GM19035 (cell line): ENCODE data around the gene GPC3.

Source experiments
- ATAC-seq: cut with Tn5 transposase; IDR thresholded peaks from one replicate; pipeline ENCODE4 v1.9.1; 2021; ENCODE audit not compliant: unreplicated experiment

The GPC3 gene

GRCh38 chrX:133933316-133933715 is 52.1 kb downstream of the GPC3 start:
- ATAC-seq = no peak

DNA sequence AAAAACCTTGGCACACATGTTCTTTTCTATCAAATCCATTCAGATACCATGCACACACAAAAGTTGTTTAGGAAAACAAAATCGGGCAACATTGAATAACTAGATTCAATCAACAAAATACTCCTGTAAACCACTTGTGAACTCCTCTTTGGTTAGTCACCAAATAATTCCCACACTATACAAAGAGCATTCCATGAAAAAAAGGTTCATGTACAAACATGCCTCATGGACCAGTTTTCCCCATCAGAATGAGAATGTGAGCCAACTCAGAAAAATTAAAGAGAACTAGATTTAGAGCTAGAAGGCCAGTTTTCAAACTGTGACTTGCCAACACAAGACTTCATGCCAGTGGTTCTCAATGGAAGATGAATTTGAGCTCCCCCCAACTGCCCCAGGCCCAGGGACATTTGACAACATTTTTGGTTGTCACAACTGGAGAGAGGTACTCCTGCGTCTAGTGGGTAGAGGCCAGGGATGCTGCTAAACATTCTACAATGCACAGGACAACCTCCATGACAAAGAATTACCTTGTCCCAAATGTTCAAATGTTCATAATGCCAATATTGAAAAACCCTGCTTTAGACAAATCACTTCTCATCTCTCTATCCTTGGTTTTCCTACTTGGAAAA is 55.4 kb downstream of the GPC3 start:
- no peak for ATAC-seq

GRCh38 chrX:133928365-133928764 is 57.0 kb downstream of the GPC3 start:
- no peak for ATAC-seq

GRCh38 chrX:133926809-133927208 is 58.6 kb downstream of the GPC3 start:
- ATAC-seq = no peak

DNA sequence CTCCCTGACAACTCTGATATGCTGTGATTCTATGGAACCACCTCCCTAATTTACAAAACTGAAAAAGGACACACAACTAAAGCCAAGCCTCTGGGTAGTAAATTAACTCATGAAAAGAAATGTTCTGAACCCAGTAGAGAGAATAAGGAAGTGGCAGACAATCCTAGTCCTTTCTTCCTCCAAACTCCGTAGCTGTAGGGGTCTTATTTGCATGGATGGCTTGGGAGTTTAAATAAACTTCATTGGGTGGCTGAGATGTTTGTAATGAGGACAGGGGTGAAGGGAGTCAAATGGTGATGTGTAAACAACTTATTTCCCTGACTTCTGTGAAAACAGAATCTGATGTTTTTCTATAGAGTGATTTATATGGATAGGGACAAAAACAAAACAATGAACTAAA is 59.3 kb downstream of the GPC3 start:
- ATAC-seq = no peak

- no peak for ATAC-seq
These were observed 60.8 kb downstream of the GPC3 start for GRCh38 chrX:133924548-133924947.

DNA sequence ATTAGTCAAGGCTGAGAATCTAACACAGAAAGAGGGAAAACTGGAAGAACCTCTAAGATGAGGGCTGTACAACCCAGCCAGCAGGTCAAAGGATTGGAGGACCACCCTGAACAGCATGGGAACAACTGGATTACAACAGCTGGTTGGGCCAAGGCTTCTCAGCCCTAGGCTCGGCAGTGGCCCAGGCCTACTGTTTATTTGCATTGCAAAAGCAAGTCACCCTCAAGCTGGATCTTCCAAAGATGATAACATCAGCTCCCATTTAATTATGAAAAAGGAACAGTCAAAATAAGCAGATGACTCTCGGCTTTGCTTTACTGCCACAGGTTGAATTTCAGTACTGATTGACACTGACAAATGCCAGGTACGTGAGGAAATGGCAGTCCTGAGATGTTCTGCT is 61.8 kb downstream of the GPC3 start:
- ATAC-seq = no peak

DNA sequence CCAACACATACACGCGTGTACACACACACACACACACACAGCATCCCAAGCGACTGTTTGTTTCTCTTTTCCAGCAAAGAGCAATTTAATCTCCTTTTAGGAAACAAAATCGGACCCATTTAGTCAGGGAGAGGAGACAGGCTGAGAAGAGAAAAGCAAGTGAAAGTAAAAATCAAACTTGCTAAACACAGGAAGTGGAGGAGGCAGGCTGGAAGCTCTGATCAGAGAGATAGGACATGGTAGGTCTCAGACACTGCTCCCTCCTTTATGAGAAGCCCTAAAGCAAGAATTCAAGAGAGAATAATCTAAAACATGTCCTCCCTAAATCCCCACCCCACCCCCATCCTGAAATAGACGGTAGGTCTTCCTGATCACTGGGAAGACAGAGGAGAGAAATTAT is 62.3 kb downstream of the GPC3 start:
- ATAC-seq = peak; percentile 70

- ATAC-seq = no peak
These were observed 63.0 kb downstream of the GPC3 start for GRCh38 chrX:133922390-133922771.

DNA sequence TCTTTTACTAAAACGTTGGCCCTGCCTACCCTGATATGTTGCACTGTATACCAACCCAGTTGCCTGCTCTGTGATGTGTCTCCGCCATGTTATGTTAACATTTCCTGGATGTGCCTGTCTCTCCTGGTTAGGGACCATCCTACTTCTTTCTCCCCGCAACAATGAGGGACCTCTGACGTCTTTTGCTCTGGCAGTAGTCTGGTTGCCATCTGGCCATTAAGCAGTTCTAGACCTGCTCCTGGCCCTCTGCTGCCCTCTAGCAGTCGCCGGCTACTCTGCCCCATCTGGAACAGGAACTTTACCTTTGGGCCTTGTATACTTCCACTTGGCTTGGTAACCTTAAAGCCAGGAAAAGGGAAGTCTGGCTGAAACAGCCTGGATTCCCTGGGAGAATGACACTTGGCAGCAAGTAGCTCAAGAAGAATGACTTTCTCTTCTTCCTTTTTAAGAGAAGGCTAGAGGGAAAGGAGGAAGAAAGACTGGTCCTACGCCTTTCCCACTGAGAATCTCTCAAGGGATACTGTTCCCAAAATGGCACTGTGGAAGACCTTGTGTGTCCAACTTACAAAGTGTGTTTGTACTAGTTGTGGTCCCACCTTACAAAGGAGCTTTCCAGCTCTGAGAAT is 63.5 kb downstream of the GPC3 start:
- ATAC-seq = peak; percentile 51

DNA sequence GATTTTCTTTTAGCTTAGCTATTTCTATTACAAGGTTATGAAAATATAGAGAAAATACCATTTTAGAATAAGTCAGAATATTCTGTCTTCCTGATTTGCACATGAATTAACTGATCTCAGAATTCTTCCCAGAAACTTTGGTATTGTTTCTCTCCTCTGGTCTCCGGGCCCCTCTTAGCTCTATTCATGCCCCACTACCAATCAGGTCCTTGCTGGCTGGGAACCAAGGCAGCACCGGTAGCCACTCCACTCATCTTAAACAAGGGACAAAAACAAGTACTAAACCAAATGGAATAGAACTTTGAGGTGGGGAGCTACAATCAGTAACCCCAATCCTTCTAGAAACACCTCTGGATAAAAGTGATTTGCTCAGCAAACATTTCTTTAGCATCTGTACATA is 64.3 kb downstream of the GPC3 start:
- ATAC-seq = no peak

GRCh38 chrX:133918361-133918771 is 67.0 kb downstream of the GPC3 start:
- ATAC-seq = no peak

- ATAC-seq = no peak
These were observed 68.2 kb downstream of the GPC3 start for GRCh38 chrX:133916984-133917722.

DNA sequence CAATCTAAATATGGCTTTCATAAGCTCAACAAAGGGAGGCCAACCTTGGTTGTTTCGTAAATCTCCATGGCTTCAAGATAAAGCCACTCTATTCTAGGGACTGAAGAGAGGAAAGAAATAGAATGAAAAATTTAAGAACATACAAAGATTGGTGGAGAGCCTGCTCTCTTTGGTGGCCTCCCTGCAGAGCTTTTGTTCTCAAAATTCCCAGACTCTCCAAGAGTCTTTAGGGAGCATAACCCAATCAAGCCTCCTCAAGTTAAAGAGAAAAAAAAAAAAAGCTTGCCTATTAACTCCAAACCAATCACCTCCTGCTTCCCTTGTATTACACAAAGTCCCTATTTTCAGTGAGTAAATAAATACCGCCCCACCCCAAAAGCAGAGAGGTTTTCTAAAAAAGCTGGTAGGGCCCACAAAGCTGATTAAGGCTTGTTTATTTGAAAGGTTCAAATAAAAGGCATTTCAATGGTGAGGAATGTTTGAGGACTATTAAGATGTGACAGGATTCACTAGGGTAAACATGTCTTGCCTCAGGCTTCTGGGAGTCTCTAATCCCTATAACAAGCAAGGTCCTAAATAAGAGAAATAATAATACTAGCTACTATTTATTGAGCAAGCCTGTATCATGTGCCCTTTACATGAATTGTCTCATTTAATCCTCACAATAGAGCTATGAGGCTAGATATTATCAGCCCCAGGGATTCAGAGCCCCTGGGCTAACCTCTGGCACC is 71.6 kb downstream of the GPC3 start:
- no peak for ATAC-seq

- no peak for ATAC-seq
These were observed 72.4 kb downstream of the GPC3 start for GRCh38 chrX:133913009-133913408.

DNA sequence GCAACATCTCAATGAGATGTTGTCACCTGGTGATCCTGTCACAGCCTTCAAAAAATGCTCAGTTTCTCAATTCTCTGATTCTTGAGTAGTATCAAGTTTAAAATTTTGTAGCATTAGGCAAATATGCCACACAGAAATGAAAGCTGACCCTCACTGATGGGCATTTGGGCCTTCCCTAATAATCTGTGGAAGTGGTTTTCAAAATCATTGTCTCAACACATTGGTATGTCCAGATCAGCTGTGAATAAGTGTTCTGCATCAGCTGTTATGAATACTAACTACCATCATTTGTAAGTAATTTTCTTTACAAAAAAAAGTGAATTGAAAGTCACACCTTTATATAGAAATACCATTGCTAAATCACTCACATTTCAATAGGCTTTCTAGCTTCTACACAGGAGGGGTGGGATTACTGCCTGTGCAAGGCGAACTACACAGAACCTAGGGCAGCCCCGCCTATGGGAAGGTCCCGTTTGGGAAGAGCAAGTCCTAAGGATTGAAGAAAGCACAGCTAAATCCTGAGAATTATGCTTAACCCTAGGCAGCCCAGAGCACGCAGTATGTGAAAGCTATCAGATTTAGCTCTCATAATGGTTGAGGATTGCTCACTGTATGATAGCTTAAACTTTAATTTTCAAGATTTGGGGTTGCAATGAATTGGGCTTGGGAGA is 73.4 kb downstream of the GPC3 start:
- ATAC-seq = no peak

GRCh38 chrX:133910539-133910938 is 74.9 kb downstream of the GPC3 start:
- ATAC-seq = no peak

GRCh38 chrX:133909888-133910287 is 75.5 kb downstream of the GPC3 start:
- no peak for ATAC-seq

DNA sequence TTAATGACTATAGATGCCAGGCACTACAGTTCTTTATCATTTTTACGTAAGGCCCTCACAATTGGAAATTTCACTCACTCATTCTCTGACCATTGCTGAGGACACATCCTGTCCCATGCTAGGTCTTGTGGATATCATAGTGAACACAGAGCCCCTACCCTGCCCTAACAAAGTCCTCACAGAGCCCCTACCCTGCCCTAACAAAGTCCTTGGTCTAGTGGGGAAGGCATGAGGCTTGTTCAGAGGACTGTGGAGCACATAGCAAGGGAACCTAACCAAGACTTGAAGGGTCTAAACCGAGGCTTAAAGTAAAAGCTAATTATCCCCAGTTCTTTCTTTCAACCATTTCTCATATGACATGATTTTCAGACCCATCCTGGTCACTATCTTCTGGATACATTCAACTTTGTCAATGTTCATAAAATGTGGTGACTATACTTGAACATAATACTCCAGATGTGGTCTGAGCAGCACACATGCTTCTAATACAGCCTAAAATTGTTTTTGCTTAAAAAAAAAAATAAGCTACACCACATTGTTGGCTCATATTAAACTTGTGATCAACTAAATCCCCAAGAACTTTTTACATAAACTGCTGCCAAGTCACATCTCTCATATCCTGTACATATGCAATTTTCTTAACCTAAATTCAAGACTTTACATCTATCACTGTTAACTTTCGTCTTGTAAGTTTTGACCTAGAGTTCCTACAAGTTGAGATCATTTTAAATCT is 77.0 kb downstream of the GPC3 start:
- no peak for ATAC-seq

DNA sequence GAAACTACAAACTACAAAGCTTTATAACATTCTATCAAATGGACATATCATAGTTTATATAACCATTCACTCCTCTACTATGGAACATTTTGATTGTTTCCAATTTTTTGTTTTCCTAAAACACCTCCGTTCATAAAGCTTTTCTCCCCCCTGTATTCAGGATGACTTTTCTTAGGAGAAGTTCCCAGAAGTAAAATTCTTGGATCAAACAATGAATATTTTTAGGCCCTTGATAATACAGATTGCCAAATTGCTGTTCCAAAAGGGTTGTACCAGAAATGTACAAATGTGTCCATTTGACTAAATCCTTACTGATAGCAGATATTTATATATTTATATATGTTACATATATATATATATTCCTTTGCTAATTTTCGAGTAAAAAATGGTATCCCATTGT is 77.8 kb downstream of the GPC3 start:
- ATAC-seq = no peak

GRCh38 chrX:133905305-133905704 is 80.1 kb downstream of the GPC3 start:
- ATAC-seq = no peak
